Stimulated activated CD8-positive, alpha-beta memory T cell treated with anti-CD3 and anti-CD28 coated beads, Interleukin-4, amount 100 ng/mL, for 24 hours (primary cell): Measurements from ENCODE around the gene SMIM14.
"Not testable (repeated sequence)": the region's sequence is repeated elsewhere in the genome, so short reads cannot be mapped to it uniquely, and the experiment has no call there.

Experiments
- DNase-seq: peaks from one replicate; pipeline ENCODE4 v3.0.0-alpha.2; 2020; ENCODE audit warnings: low read depth

SMIM14 gene

GRCh38 chr4:39596971-39597370, 41.7 kb downstream of the SMIM14 start:
- DNase-seq: no peak

DNA sequence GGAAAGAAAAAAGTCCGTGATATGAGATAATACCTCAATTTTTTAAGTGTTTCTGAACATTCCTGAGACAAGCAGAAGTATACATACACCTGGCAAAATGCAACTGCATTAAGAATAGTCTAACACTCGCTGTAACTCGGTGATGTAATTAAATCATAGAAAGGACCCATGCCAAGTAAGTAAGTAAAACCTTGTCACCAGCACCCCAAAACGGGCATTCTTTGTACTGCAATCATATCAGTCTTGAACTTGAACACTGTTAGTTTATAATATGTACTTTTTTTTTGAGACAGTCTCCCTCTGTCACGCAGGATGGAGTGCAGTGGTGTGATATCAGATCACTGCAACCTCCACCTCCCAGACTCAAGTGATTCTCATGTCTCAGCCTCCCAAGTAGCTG, 47.4 kb downstream of the SMIM14 start:
- no peak for DNase-seq

GRCh38 chr4:39587881-39588280, 50.8 kb downstream of the SMIM14 start:
- DNase-seq: no peak

- no peak for DNase-seq
Observed at GRCh38 chr4:39574946-39575345, 63.7 kb downstream of the SMIM14 start.

DNA sequence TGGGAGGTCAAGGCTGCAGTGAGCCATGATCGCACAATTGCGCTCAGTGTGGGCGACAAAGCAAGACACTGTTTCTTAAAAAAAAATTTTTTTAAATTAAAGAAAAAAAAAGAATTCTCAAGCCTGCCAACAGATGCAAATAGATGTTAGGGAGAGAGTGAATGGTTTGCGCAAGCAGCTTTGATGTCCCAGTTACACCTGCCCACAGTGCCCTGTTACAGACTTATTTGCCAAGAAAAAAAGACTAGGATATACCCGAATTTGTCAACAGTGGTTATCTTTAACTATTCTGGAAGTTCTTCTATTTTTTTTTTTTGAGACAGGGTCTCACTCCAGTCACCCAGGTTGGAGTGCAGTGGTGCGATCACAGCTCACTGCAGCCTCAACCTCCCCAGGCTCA, 67.2 kb downstream of the SMIM14 start:
- no peak for DNase-seq

DNA sequence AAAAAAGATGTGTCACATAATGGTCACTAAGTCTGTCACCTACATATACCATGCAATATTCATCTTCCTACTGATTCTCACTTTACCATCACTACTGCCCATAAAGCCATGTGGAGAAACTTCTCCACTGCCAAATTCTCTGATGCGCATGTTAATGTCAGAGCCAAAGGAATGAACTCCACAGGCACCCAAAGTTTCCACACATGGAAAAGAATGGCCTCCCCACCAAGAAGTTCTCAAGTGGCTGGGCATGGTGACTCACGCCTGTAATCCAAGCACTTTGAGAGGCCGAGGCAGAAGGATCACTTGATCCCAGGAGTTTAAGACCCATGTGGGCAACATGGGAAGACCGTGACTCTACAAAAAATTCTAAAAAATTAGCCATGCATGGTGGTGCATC, 67.6 kb downstream of the SMIM14 start:
- DNase-seq: no peak

DNA sequence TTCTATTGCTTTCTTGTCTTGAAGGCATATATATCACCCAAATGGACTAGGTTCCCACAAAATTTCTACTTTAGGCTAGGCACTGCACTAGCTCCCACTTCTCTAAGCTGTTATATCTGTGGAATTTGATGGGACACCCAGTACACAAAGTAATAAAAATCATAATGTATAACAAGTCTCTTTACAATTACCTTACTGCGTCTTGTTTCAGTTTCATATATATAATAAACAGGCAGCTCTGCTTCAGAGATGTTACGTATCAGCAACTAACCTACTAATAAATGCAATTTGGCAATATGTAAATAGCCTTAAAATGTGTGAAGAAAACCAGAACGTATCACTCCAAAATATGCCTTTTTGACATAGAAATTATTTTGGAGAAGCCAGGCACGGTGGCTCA, 69.5 kb downstream of the SMIM14 start:
- DNase-seq: no peak

- no peak for DNase-seq
Observed at GRCh38 chr4:39568805-39569204, 69.9 kb downstream of the SMIM14 start.

- no peak for DNase-seq
Observed at GRCh38 chr4:39565878-39566600, 72.6 kb downstream of the SMIM14 start.

GRCh38 chr4:39563346-39563847, 75.3 kb downstream of the SMIM14 start:
- no peak for DNase-seq

DNA sequence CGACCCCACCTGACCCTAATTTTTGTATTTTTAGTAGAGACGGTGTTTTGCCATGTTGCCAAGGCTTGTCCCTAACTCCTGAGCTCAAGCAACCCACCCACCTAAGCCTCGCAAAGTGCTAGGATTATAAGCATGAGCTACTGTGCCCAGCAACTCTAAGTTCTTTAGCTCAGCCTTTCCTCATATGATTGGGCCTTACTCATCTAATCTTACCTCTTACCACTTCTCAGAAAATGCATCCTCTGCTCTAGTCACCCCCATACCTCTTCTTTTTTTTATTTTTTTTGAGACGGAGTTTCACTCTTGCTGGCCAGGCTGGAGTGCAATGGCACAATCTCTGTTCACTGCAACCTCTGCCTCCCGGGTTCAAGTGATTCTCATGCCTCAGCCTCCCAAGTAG, 75.9 kb downstream of the SMIM14 start:
- no peak for DNase-seq

DNA sequence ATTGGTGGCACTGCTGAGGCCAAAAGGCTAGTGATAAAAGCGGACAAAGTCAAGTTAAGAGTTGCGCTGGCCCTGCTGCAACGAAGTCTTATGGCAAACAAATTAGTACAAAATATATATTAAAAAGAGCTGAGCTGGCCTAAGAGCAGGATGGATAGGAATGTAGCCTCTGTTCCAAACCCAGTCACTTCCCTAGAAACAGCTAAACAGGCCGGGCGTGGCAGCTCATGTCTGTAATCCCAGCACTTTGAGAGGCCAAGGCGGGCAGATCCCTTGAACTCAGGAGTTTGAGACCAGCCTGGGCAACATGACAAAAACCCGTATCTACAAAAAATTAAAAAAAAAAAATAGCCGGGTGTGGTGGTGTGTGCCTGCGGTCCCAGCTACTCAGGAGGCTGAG, 79.0 kb downstream of the SMIM14 start:
- no peak for DNase-seq

GRCh38 chr4:39555472-39555871, 83.2 kb downstream of the SMIM14 start:
- no peak for DNase-seq

GRCh38 chr4:39548425-39549067, 90.1 kb downstream of the SMIM14 start:
- no peak for DNase-seq

GRCh38 chr4:39544580-39545315, 93.9 kb downstream of the SMIM14 start:
- no peak for DNase-seq

GRCh38 chr4:39544080-39544479, 94.6 kb downstream of the SMIM14 start:
- DNase-seq: not testable (repeated sequence)

DNA sequence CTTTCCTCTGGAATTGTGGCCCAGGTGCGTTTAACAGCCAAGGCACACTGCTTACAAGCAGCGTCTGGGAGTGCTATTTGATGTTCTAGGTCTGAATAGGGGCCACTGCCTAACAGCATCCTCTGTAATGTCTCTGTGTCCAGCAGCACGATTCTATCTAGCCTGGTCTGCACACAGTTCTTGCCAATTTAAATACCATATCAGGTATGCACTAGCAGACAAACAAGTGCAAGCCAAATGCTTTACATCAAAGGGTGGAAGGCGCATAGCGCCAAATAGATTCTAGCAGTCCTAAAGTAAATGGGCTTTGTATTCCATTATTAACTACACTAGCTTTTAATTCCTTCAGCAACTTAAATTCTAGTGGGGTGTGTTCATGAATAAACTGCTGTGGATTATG, 95.6 kb downstream of the SMIM14 start:
- no peak for DNase-seq

DNA sequence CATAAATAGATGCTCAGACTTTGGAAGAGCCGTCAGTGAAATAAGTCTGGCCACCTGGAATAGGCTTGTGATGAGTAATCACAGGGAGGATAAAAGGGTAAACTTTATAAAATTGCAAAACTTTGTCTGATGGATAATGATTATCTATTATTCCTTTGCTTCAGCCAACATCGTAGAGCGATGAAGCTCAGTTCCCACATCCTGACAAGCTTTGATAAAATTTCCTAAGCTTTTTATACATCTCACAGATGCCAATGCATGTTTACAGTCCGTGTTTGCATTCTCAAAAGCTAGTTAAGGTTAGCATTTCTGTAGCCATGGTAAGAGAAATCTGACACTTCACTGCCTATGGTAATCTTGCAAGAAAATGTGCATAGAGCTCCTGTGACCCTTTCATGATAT, 96.1 kb downstream of the SMIM14 start:
- DNase-seq: no peak

GRCh38 chr4:39541987-39542610, 96.6 kb downstream of the SMIM14 start:
- DNase-seq: no peak

DNA sequence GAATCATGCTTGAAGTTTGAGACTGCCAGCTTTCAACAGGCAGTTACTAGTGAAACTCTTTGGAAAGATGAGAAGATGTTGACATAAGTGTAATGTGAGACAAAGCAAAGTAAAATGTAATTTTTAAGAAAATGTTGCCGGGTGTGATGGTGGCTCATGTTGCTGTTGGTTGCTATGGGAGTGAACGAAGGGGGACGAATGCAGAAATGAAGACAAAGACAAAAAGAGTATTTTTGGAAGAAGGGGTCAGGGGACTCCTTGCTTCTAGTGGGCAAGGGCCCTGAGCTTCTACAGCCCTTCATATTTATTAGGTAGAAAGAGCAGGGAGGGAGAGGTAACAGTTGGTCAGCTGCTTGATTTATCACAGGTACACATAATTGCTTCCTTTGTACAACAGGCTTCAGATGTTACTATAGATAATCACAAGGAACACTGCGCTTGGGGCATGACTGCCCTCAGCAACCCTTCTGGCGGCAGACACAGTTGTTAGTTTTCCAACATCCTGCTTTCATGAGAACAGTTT, 99.5 kb downstream of the SMIM14 start:
- no peak for DNase-seq

GRCh38 chr4:39533541-39533940, 105.1 kb downstream of the SMIM14 start:
- no peak for DNase-seq

GRCh38 chr4:39532237-39532636, 106.4 kb downstream of the SMIM14 start:
- not testable (repeated sequence) for DNase-seq
